Epidermal melanocyte (primary cell): Measurements from ENCODE around the gene SPPL2C.

ENCODE experiments used
- DNase-seq: peaks from one replicate; pipeline ENCODE4 v3.0.0; 2011; ENCODE audit warnings: low spot score; ENCODE audit not compliant: insufficient read length

The SPPL2C gene

DNA sequence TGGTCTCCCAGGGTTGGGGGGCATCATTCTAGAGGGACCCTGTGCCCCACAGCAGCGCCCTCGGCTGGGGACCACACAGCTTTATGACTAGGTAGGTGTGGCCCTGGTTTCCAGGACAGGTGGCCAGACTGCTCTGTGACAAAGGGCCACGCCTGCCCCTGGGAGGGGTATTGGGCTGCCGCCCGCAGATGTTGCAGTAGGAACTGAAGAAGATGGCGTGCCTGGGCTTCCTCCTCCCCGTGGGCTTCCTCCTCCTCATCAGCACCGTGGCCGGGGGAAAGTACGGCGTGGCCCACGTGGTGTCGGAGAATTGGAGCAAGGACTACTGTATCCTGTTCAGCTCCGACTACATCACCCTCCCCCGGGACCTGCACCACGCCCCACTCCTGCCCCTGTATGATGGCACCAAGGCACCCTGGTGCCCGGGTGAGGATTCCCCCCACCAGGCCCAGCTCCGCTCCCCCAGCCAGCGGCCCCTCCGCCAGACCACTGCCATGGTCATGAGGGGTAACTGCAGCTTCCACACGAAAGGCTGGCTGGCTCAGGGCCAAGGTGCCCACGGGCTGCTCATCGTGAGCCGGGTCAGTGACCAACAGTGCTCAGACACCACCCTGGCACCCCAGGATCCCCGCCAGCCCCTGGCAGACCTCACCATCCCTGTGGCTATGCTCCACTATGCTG is at the start of gene SPPL2C:
Gene SPPL2C (plus strand): TSS at position 187 of the 681 bp plus-strand sequence. CDS start 26 bp downstream, at position 213.
- DNase-seq, result no peak

DNA sequence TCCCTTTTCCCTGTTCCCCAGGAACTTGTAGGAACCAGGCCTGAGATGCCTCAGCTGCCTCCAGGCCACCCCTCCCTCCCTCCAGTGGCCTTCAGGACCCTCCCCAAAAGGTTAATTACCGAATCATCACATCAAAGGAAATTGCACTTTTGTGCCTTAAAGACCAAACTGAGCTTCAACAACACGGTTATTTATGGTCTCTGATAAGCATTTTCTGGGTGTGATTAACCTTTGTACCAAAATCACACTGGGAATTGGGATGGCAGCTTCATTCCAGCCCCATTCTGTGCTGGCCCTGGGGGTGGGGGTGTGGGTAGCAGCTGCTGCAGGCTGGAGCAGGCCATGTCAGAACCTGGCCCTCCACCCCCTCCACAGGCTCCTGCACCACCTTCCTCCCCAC is 43.9 kb upstream of the SPPL2C start:
- no peak for DNase-seq

DNA sequence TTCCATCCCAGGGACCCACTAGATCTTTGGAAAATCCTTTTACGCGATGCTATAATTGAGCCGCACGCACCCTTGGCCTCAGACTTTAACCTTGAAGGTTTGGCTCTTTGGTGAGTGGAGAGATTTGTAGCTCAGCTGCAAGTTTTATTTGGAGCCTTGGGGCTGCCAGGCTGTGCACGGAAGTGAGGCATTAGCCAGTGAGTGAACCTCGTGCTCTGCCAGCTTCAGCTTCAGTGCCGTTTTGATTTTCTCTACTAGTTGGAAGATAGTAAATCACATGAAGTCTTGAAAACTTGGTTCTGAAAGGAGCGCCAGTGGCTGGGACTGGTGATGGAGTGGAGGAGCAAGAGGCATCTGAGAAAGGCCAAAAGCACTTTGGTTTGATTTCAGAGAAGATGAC is 43.3 kb upstream of the SPPL2C start:
- DNase-seq, result no peak

DNA sequence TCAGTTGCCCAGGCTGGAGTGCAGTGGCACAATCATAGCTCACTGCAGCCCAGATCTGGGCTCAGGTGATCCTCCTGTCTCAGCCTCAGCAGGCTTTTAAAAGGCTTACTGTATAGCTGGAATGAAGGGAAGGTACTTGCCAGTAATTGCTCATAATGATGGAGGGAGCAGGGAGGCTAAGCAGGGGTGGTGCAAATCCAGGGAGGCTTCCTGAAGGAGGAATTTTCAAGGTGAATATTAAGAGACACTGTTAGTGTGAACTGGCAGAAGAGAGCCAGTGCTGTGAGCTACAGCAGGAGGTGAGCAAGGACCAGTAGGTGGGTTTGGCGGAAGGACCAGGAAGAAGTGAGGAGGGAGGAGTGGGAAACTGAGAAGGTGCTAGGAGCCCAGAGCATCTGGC is 35.8 kb upstream of the SPPL2C start:
- no peak for DNase-seq

GRCh38 chr17:45809499-45809898 is 35.2 kb upstream of the SPPL2C start:
- no peak for DNase-seq

DNA sequence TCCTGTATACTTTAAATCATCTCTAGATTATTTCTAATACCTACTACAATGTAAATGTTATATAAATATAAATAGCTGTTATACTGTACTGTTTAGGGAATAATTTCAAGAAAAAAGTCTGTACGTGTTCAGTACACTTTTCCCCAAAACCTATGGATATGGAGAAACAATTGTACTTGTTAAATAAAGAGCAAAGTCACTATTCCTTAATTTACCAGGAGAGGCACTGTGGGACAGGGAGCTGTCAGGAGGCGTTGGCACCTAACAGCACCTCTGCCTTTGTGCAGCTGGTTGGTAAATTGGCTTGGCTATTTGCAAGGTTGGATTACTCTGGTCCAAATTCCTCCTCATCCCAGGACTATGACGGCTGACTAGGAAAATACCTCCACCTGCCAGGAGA is 32.6 kb upstream of the SPPL2C start:
- no peak for DNase-seq

- DNase-seq, result no peak
These were observed 31.5 kb upstream of the SPPL2C start for GRCh38 chr17:45813048-45813725.

DNA sequence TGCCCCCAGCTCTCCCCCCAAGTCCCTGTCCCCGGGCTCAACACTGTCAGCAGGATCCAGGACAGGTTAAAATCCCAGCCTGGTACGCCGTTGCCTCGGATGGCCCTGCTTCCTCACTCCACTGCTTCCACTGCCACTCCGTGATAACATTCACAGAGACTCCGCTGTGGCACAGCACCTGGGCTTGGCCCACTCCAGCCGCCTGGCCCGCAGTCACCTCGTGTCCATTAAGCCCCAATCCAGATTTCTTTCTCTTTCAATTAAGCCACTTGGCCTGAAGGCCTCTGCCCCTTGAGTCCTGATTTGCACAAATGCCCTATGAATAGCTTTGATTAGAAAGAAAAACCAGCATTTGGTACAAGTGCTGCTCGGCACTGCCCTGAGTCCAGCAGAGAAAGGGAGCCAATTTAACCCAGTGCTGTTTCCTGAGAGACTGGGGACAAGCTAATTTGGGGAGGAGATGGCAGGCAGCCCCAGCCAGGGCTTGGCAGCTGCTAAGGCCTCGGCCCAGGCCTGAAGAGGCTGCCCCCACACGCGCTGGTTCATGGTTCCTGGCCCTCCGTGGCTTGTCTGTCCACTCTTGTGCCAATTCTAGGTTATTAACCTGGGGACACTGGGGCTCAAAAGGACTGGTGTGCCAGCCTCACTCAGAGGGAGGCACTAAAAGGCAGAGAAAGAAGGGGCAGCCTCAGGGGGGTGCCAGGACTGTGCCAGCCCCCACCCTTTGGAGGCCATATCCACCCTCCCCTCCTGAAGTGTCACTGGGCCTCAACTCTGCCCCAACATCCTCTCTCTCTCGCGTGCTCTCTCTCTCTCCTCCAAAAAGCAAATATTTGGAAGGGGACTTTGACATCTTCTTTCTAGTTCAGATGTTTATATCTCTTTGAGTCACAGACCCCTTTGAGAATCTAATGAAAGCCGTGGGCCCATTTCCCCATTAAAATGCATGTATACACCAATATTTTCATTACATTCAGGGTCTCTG is 29.8 kb upstream of the SPPL2C start:
- DNase-seq, result no peak

- DNase-seq, result no peak
These were observed 28.9 kb upstream of the SPPL2C start for GRCh38 chr17:45815752-45816151.

GRCh38 chr17:45818041-45818440 is 26.6 kb upstream of the SPPL2C start:
- no peak for DNase-seq

- no peak for DNase-seq
These were observed 26.0 kb upstream of the SPPL2C start for GRCh38 chr17:45818699-45819098.

GRCh38 chr17:45819632-45820031 is 25.0 kb upstream of the SPPL2C start:
- DNase-seq, result no peak

DNA sequence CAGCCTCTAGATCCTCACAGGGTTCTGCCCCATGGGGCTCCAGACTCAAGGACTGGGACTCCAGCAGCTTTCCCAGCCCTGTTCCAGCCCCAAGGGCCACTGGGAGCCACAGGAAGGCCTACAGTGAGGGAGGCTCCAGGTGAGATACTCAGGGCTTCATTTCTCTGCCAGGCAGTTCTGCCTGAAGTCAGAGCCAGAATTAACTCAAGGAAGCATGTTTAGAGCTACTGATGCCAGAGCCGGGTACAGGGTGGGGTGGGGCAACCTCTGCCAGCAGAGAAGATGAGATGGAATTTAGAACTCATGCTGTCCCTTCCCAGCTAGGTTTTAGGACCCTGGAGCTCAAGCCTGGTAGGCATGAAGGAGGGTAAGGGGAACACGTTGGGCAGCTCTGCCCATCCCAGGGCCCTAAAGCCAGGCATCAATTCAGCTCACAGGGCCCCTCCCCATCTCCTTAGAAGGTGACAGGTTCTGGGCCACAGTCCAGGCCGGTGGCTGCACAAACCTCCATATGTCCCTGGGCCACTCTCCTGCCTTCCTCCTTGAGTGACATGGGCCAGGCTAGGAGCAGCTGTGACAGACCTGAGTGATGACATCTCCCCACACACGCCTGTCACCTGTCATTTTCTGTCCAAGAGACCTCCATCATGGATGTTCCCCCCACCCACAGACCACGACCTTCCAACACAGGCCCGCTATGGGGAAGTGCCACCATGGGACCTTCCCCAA is 24.5 kb upstream of the SPPL2C start:
- DNase-seq, result no peak

DNA sequence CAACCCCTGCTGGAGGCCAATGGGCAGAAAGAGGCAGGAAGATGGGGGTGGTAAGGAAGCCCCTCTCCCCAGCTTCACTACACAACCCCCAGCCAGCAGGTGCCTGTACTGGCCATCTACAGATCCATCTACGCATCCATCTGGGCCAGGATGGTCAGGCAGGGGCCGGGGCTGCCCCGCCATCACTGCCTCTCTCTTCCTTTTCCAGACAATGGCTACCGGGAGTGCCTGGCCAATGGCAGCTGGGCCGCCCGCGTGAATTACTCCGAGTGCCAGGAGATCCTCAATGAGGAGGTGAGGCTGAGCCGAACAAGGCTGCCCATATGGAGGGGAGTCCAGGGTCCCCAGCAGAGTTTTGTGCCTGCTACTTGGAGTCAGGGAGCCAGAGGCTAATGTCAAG is 23.5 kb upstream of the SPPL2C start:
- DNase-seq, result no peak

DNA sequence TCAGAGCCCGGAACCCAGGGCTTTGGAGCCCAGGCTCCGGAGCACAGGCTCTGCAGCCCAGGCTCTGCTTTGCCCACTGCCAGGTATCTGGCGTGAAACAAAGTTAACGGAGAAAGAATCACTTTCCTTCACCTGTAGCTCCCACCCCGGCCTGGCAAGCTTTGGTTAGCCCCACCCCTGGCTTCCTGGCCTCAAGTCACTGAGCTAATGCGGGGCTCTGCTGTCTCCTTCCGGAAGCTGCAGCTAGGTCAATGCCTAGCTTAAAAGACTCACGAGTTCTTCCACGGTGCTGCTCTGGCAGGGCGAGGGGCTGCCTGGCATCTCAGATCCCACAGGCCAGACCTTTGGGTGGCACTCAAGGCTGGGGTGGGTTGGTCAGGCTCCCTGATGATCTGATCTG is 21.1 kb upstream of the SPPL2C start:
- no peak for DNase-seq

DNA sequence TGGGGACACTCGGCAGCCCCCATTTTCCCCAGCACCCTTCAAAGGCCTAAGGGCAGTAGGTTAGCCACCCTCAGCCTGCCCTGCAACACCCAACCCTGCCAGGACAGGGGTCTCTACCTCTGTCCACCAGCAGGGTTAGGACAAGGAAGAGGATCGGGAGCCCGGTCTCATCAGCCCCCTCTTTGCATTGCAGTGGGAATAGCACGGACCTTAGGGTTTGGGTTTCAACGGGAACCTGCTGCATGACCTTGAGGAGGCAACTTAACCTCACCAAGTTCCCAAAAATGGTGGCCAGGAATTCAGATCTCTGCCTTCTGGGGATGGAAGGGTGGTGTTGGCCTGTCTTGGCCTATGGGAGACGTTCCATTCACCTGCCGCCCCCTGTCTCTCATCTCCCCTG is 20.2 kb upstream of the SPPL2C start:
- DNase-seq, result no peak

- DNase-seq, result no peak
These were observed 19.7 kb upstream of the SPPL2C start for GRCh38 chr17:45824901-45825492.

- DNase-seq, result no peak
These were observed 18.9 kb upstream of the SPPL2C start for GRCh38 chr17:45825792-45826191.

- DNase-seq, result no peak
These were observed 17.6 kb upstream of the SPPL2C start for GRCh38 chr17:45826919-45827588.

- DNase-seq, result no peak
These were observed 16.5 kb upstream of the SPPL2C start for GRCh38 chr17:45828171-45828570.
